Measurements from ENCODE around the gene PPP1R10.
A peak's percentile ranks its signal among the peaks of the same experiment; 100 is the strongest.

Gene PPP1R10

DNA sequence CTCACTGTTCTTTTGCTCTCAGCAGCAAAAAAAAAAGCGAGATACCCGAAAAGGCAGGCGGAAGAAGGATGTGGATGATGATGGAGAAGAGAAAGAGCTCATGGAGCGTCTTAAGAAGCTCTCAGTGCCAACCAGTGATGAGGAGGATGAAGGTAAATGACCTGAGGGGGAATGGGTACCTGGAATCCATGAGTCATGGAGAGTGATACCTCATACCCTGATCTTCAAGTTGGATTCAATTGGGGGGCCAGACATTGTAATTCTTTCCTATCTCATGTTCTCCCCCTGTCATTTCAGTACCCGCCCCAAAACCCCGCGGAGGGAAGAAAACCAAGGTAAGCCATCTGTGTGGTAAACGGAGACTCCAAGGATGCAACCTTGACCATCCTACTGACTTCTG lies 39.0 kb downstream of the PPP1R10 start:
- Histone ChIP-seq H3K36me3 (replicated peaks; ENCODE audit: low read depth, low read length) (peaks cover 27% of the 10 kb centered on the region), H3K27me3 (ENCODE audit: low read depth, low read length) (no peaks in the 10 kb centered on the region), H3K27ac (ENCODE audit: low read length) (no peak overlapping the region), H3K9ac (ENCODE audit: low read length) (no peak overlapping the region), H3K4me3 (ENCODE audit: low read length) (no peak overlapping the region), H3K4me1 (ENCODE audit: low read length) (peaks cover 4% of the 10 kb centered on the region; the same call in 1 of the 2 replicates), H3K9me3 (ENCODE audit: insufficient read depth, low read length) (no peaks in the 10 kb centered on the region), H2AFZ (ENCODE audit: low read depth, low read length) (no peak overlapping the region), H3K4me2 (ENCODE audit: low read length) (no peak overlapping the region), H3K79me2 (ENCODE audit: low read length) (peaks cover 37% of the 10 kb centered on the region), H4K20me1 (ENCODE audit: insufficient read depth, low read length) (peaks cover 16% of the 10 kb centered on the region)
- no peak for TF ChIP-seq EZH2phosphoT487 (IDR thresholded peaks at IDR 0.05; ENCODE audit: low read depth)
- TF ChIP-seq, protein P1, sequence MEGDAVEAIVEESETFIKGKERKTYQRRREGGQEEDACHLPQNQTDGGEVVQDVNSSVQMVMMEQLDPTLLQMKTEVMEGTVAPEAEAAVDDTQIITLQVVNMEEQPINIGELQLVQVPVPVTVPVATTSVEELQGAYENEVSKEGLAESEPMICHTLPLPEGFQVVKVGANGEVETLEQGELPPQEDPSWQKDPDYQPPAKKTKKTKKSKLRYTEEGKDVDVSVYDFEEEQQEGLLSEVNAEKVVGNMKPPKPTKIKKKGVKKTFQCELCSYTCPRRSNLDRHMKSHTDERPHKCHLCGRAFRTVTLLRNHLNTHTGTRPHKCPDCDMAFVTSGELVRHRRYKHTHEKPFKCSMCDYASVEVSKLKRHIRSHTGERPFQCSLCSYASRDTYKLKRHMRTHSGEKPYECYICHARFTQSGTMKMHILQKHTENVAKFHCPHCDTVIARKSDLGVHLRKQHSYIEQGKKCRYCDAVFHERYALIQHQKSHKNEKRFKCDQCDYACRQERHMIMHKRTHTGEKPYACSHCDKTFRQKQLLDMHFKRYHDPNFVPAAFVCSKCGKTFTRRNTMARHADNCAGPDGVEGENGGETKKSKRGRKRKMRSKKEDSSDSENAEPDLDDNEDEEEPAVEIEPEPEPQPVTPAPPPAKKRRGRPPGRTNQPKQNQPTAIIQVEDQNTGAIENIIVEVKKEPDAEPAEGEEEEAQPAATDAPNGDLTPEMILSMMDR (IDR thresholded peaks at IDR 0.05; ENCODE audit: low read depth, low read length) = no peak

DNA sequence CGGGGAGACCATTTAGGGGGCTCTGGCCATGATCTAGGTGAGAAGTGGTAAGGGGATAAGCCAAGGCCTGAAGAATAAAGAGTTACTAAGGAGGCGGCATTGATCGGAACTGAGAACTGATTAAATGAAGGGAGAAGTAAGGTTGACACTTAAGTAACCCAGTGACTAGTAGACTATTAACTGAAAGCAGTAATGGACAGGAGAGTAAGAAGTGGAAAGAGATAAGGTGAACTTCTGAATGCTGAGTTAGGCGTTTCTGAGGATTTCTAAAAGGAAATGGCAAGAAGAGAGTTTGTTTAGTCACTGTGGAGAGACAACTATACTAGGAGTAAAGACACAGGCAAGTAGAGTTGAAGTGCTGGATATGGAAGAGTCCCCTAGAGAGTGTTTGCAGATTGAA lies 43.9 kb downstream of the PPP1R10 start:
- Histone ChIP-seq H2AFZ (ENCODE audit: low read depth, low read length) (no peak overlapping the region), H3K9ac (ENCODE audit: low read length) (no peak overlapping the region), H3K27ac (ENCODE audit: low read length) (no peak overlapping the region), H3K79me2 (ENCODE audit: low read length) (peaks cover 55% of the 10 kb centered on the region), H4K20me1 (ENCODE audit: insufficient read depth, low read length) (peaks cover 31% of the 10 kb centered on the region), H3K4me1 (ENCODE audit: low read length) (peaks cover 20% of the 10 kb centered on the region), H3K9me3 (ENCODE audit: insufficient read depth, low read length) (no peaks in the 10 kb centered on the region), H3K4me3 (ENCODE audit: low read length) (no peak overlapping the region), H3K36me3 (replicated peaks; ENCODE audit: low read depth, low read length) (peaks cover 8% of the 10 kb centered on the region), H3K4me2 (ENCODE audit: low read length) (peak overlapping the region; percentile 17; the same call in 1 of the 2 replicates), H3K27me3 (ENCODE audit: low read depth, low read length) (no peaks in the 10 kb centered on the region)
- no peak for TF ChIP-seq EZH2phosphoT487 (IDR thresholded peaks at IDR 0.05; ENCODE audit: low read depth)

- Histone ChIP-seq H3K27me3 (ENCODE audit: low read depth, low read length) (no peaks in the 10 kb centered on the region), H3K27ac (ENCODE audit: low read length) (no peak overlapping the region), H2AFZ (ENCODE audit: low read depth, low read length) (no peak overlapping the region), H3K4me2 (ENCODE audit: low read length) (peak overlapping the region; percentile 96), H4K20me1 (ENCODE audit: insufficient read depth, low read length) (peaks cover 31% of the 10 kb centered on the region), H3K9ac (ENCODE audit: low read length) (peak overlapping the region; percentile 86), H3K4me3 (ENCODE audit: low read length) (peak overlapping the region; percentile 99), H3K36me3 (replicated peaks; ENCODE audit: low read depth, low read length) (no peaks in the 10 kb centered on the region), H3K9me3 (ENCODE audit: insufficient read depth, low read length) (no peaks in the 10 kb centered on the region), H3K4me1 (ENCODE audit: low read length) (peaks cover 20% of the 10 kb centered on the region), H3K79me2 (ENCODE audit: low read length) (peaks cover 55% of the 10 kb centered on the region)
- TF ChIP-seq, protein P1 (IDR thresholded peaks at IDR 0.05; ENCODE audit: low read depth, low read length) = no peak
- TF ChIP-seq EZH2phosphoT487 (IDR thresholded peaks at IDR 0.05; ENCODE audit: low read depth) = no peak
Observed at GRCh38 chr6:30572148-30572547, 44.9 kb downstream of the PPP1R10 start.

GRCh38 chr6:30571762-30572082 lies 45.3 kb downstream of the PPP1R10 start:
- peak overlapping the region; percentile 96 for H3K4me2 ChIP-seq (ENCODE audit: low read length)
- H3K36me3 ChIP-seq (replicated peaks; ENCODE audit: low read depth, low read length) = no peaks in the 10 kb centered on the region
- peak overlapping the region; percentile 86 for H3K9ac ChIP-seq (ENCODE audit: low read length)
- no peaks in the 10 kb centered on the region for H3K27me3 ChIP-seq (ENCODE audit: low read depth, low read length)
- peaks cover 31% of the 10 kb centered on the region for H4K20me1 ChIP-seq (ENCODE audit: insufficient read depth, low read length)
- no peak overlapping the region for H2AFZ ChIP-seq (ENCODE audit: low read depth, low read length)
- H3K9me3 ChIP-seq (ENCODE audit: insufficient read depth, low read length) = no peaks in the 10 kb centered on the region
- H3K27ac ChIP-seq (ENCODE audit: low read length) = peak overlapping the region; percentile 71
- TF ChIP-seq EZH2phosphoT487 (IDR thresholded peaks at IDR 0.05; ENCODE audit: low read depth) = no peak
- TF ChIP-seq, protein P1 (IDR thresholded peaks at IDR 0.05; ENCODE audit: low read depth, low read length) = no peak
- peaks cover 51% of the 10 kb centered on the region for H3K79me2 ChIP-seq (ENCODE audit: low read length)
- H3K4me1 ChIP-seq (ENCODE audit: low read length) = peaks cover 20% of the 10 kb centered on the region
- H3K4me3 ChIP-seq (ENCODE audit: low read length) = peak overlapping the region; percentile 99

All from OCI-LY3 (cell line).